Right atrium auricular region (tissue), 2 donors: ENCODE data around the gene CARS2. TPM values are rescaled to one million over a fixed set of nuclear protein-coding genes. Genes with fewer than 3 reads are reported as not detected.
A peak's percentile ranks its signal among the peaks of the same experiment; 100 is the strongest.
"Not testable (repeated sequence)": the region's sequence is repeated elsewhere in the genome, so short reads cannot be mapped to it uniquely, and the experiment has no call there.

ENCODE experiments used
- DNase-seq: peaks from one replicate; pipeline ENCODE4 v3.0.0-alpha.2; 2019; ENCODE audit warnings: low spot score
- H3K27ac ChIP-seq, 2 donors: fragments of 200-600 bp; sonication (generic); 1 replicate in 1 of 2; 2 replicates in 1 of 2; pipeline ENCODE4 v1.5.1; 2016 to 2019
- H3K27me3 ChIP-seq, 2 donors: fragments of 200-600 bp; sonication (generic); one replicate each; pipeline versions ENCODE4 v1.5.1 to v1.6.0; 2017 to 2019
- H3K36me3 ChIP-seq: fragments of 200-600 bp; sonication (generic); one replicate; pipeline ENCODE4 v1.5.1; 2016
- H3K4me1 ChIP-seq, 2 donors: fragments of 200-600 bp; sonication (generic); one replicate each; pipeline versions ENCODE4 v1.5.1 to v1.6.0; 2017 to 2019
- H3K4me3 ChIP-seq, 2 donors: fragments of 200-600 bp; sonication (generic); 1 replicate in 1 of 2; 2 replicates in 1 of 2; pipeline ENCODE4 v1.5.1; 2017 to 2019; ENCODE audit warnings: mild to moderate bottlenecking in 1 of 2, moderate library complexity in 1 of 2
- H3K9me3 ChIP-seq, 2 donors: fragments of 200-600 bp; sonication (generic); one replicate each; pipeline ENCODE4 v1.5.1; 2019
- total RNA-seq, 2 donors: library from RNA; depleted of rRNA; stranded (reverse); fragments of >200 nt; gene quantifications; one replicate each; pipeline ENCODE4 v1.1.0, GENCODE V29; 2016
- TF ChIP-seq, protein P1 (sequence below), 2 donors: fragments of 200-600 bp; sonication (generic); IDR thresholded peaks; one replicate each; pipeline ENCODE4 v1.5.1; 2019; ENCODE audit warnings: antibody characterized with exemption in 2 of 2

The CARS2 gene
- total RNA-seq, 2 donors from 2014 or later, result 28.5 to 30.7 TPM

DNA sequence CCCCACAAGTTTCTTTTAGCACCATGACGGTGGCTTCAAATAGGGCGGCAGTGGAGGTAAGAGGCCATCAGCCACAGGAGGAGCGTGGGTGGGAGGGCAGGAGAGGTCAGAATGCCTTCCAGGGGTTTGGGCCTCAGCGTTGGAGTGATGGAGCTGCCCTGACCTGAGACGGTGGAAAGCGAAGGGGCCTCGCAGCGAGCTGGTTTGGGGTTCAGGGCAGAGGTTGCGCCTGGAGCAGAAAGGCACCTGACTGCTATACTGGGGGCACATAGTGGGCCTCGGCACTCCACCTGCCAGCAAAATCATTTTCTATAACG is 91.0 kb downstream of the CARS2 start:
- H3K4me3 ChIP-seq, result peak overlapping the region; percentile 61 to 96
- no peaks in the 10 kb centered on the region for H3K9me3 ChIP-seq
- no peak for DNase-seq
- TF ChIP-seq, protein P1, sequence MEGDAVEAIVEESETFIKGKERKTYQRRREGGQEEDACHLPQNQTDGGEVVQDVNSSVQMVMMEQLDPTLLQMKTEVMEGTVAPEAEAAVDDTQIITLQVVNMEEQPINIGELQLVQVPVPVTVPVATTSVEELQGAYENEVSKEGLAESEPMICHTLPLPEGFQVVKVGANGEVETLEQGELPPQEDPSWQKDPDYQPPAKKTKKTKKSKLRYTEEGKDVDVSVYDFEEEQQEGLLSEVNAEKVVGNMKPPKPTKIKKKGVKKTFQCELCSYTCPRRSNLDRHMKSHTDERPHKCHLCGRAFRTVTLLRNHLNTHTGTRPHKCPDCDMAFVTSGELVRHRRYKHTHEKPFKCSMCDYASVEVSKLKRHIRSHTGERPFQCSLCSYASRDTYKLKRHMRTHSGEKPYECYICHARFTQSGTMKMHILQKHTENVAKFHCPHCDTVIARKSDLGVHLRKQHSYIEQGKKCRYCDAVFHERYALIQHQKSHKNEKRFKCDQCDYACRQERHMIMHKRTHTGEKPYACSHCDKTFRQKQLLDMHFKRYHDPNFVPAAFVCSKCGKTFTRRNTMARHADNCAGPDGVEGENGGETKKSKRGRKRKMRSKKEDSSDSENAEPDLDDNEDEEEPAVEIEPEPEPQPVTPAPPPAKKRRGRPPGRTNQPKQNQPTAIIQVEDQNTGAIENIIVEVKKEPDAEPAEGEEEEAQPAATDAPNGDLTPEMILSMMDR (IDR thresholded peaks at IDR 0.05), result no peak
- H3K36me3 ChIP-seq, result no peaks in the 10 kb centered on the region
- peak overlapping the region; percentile 91 to 94 for H3K27ac ChIP-seq
- peaks cover 0 to 34% of the 10 kb centered on the region in 2 donors for H3K4me1 ChIP-seq
- no peaks in the 10 kb centered on the region for H3K27me3 ChIP-seq

DNA sequence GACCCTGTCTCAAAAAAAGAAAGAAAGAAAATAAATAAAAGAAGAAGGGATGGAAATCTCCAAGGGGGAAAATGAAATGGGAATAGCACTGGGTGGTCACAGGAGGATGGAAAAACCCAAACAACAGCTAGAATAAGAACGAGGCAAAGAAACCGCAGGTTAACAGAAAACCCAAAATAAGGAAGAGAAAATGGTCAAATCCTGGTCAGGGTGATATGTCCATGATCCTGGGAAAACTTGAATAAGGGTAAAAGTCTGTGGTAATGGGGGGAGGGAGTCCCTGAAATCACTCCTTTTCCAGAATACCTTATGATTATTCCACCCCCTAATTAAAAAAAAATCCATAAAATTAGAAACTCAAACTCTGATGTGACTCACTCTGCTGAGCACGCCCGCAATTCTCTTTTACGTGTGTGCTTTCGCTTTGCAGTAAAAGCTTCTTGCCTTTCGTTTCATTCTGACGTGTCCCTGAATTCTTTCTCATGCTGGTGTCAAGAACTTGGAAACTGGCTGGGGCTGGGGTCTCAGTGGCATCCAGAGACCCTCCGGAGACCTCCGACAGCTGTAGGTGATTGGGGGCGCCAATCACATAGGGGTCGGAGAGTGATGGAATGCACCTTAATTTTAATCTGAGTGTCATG is 94.8 kb downstream of the CARS2 start:
- Histone ChIP-seq H3K27ac (no peak overlapping the region), H3K4me3 (no peak overlapping the region)
- TF ChIP-seq, protein P1 (IDR thresholded peaks at IDR 0.05), result no peak

DNA sequence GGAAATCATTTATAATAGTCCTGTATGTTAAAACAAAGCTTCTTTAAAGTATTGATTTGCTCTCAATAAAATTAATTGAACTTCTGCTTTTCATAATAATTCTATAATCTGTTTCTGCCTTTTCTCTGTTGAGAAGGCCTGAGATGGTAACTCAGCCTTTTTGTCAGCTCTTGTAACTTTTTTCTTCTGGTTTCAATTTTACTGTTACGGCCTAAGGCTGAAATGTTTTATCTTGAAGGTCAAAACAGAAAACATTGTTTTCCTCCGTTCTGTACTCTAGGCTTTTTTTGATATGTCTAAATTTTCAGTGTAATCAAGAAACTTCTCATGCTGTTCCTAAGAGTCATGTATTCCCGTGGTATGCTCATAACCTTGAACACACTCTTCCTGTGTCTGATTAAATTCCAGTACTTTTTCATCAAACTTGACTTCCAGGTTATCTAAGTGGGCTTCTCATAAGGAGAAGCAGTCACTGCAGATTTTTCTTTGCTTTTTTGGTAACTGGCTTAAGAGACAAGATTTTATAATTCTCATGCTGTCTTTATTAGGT is 98.2 kb downstream of the CARS2 start:
- no peak overlapping the region for H3K27ac ChIP-seq
- H3K4me1 ChIP-seq, result no peaks in the 10 kb centered on the region
- H3K9me3 ChIP-seq, result no peaks in the 10 kb centered on the region
- no peaks in the 10 kb centered on the region for H3K36me3 ChIP-seq
- no peaks in the 10 kb centered on the region for H3K27me3 ChIP-seq
- TF ChIP-seq, protein P1 (IDR thresholded peaks at IDR 0.05), result no peak
- DNase-seq, result no peak
- H3K4me3 ChIP-seq, result no peak overlapping the region

More for the DNA sequence above, 94.8 kb downstream of the CARS2 start:
- no peaks in the 10 kb centered on the region for H3K9me3 ChIP-seq
- H3K27me3 ChIP-seq, result no peaks in the 10 kb centered on the region
- peaks cover 0 to 6% of the 10 kb centered on the region in 2 donors for H3K4me1 ChIP-seq
- no peak for DNase-seq
- no peaks in the 10 kb centered on the region for H3K36me3 ChIP-seq

DNA sequence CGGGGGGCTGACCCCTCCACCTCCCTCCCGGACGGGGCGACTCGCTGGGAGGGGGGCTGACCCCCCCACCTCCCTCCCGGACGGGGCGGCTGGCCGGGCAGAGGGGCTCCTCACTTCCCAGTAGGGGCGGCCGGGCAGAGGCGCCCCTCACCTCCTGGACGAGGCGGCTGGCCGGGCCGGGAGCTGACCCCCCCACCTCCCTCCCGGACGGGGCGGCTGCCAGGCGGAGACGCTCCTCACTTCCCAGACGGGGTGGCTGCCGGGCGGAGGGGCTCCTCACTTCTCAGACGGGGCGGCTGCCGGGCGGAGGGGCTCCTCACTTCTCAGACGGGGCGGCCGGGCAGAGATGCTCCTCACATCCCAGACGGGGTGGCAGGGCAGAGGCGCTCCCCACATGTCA is 99.6 kb downstream of the CARS2 start:
- H3K27me3 ChIP-seq, H3K27ac ChIP-seq, H3K9me3 ChIP-seq, H3K4me3 ChIP-seq, H3K36me3 ChIP-seq, H3K4me1 ChIP-seq, DNase-seq: not testable (repeated sequence)

DNA sequence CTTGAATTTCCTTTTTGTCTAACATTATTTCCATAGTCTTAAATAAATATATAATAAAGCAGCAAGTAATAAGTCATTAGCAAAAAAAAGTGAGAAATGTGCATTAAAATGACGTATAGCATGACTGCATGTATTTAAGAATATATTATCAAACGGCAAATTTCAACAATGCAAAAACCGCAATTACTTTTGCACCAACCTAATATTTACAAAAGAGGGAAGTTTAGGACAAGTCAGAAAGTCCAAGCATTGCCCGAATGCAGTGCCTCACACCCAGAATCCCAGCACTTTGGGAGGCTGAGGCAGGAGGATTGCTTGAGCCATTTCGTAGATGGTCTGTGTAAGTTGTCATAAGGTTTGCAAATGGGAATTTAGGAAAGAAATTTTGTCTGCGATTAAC is 100.8 kb downstream of the CARS2 start:
- H3K36me3 ChIP-seq, result no peaks in the 10 kb centered on the region
- H3K27me3 ChIP-seq, result no peaks in the 10 kb centered on the region
- no peaks in the 10 kb centered on the region for H3K4me1 ChIP-seq
- H3K4me3 ChIP-seq, result no peak overlapping the region
- no peak overlapping the region for H3K27ac ChIP-seq
- no peaks in the 10 kb centered on the region for H3K9me3 ChIP-seq
- TF ChIP-seq, protein P1 (IDR thresholded peaks at IDR 0.05), result no peak
- no peak for DNase-seq

DNA sequence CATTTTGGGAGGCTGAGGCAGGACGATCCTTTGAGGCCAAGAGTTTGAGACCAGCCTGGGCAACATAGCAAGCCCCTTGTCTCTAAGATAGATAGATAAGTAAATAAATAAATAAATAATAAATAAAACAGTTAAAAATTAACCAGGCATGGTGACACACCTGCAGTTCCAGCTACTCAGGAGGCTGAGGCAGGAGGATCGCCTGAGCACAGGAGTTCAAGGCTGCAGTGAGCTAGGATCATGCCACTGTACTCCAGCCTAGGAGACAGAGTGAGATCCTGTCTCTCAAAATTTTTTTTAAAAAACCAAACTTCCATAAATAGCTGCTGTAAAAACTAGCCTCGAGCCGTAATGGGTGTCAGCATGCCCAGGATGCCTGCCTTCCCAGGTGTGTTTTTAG is 104.9 kb downstream of the CARS2 start:
- TF ChIP-seq, protein P1 (IDR thresholded peaks at IDR 0.05), result no peak
- Histone ChIP-seq H3K4me1 (no peaks in the 10 kb centered on the region), H3K27me3 (no peaks in the 10 kb centered on the region), H3K9me3 (no peaks in the 10 kb centered on the region), H3K27ac (no peak overlapping the region), H3K36me3 (no peaks in the 10 kb centered on the region), H3K4me3 (no peak overlapping the region)
- no peak for DNase-seq
